ENCODE results near the gene CBX5. TPM values are rescaled to one million over a fixed set of nuclear protein-coding genes. Genes with fewer than 3 reads are reported as not detected.

Gene CBX5
- total and polyA plus RNA-seq, 9 of the 15 experiments (the other 6 are each of a cell fraction or from before 2014, with no cell fraction given): 32.6 to 102 (median 59.2) TPM

DNA sequence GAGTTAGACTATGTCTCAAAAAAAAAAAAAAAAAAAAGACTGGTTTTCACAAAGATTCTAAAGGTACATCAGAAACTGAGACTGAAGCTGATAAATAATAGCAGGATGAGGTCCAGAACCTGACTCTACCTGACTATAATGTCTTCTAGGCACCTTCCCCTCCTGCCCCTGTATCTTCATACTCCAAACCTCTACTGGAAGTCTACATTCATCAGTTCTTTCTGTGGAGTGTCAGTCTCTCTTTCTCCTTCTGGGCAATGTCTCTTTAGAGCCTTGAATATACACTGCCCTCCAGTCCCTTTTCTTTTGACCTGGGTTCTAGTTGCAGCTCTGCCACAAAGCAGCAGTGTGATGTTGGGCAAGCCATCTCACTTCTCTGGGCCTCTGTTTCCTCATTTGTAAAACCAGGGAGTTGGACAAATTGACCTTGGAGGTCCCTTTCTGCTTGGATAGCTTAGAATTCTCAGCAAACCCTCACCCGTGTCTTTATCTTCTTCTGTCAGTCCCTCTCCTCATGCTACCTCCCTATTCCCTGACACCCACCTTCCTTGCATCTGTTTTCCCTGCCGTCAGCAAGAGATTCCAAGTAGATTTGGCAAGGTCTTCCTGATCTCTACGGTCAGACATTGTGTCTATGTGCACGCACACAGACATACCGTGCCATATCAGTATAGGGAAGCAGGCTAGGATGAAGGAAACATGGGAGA is 16.6 kb upstream of the CBX5 start (continued):
- TF ChIP-seq ZBTB40 (IDR thresholded peaks at IDR 0.05) (no peak), ZBTB40 (CRISPR knock-in tag; IDR thresholded peaks at IDR 0.05) (no peak), BRF2 (IDR thresholded peaks at IDR 0.05; ENCODE audit: borderline replicate concordance, insufficient read depth, insufficient read length) (no peak), ZFP1 (CRISPR knock-in tag; IDR thresholded peaks at IDR 0.05) (no peak)
- TF ChIP-seq, protein P1, sequence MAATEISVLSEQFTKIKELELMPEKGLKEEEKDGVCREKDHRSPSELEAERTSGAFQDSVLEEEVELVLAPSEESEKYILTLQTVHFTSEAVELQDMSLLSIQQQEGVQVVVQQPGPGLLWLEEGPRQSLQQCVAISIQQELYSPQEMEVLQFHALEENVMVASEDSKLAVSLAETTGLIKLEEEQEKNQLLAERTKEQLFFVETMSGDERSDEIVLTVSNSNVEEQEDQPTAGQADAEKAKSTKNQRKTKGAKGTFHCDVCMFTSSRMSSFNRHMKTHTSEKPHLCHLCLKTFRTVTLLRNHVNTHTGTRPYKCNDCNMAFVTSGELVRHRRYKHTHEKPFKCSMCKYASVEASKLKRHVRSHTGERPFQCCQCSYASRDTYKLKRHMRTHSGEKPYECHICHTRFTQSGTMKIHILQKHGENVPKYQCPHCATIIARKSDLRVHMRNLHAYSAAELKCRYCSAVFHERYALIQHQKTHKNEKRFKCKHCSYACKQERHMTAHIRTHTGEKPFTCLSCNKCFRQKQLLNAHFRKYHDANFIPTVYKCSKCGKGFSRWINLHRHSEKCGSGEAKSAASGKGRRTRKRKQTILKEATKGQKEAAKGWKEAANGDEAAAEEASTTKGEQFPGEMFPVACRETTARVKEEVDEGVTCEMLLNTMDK (IDR thresholded peaks at IDR 0.05; ENCODE audit: borderline replicate concordance, insufficient read depth, low read depth, low read length, poor library complexity, severe bottlenecking): no peak
- TF ChIP-seq, protein P2, sequence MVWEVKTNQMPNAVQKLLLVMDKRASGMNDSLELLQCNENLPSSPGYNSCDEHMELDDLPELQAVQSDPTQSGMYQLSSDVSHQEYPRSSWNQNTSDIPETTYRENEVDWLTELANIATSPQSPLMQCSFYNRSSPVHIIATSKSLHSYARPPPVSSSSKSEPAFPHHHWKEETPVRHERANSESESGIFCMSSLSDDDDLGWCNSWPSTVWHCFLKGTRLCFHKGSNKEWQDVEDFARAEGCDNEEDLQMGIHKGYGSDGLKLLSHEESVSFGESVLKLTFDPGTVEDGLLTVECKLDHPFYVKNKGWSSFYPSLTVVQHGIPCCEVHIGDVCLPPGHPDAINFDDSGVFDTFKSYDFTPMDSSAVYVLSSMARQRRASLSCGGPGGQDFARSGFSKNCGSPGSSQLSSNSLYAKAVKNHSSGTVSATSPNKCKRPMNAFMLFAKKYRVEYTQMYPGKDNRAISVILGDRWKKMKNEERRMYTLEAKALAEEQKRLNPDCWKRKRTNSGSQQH (CRISPR knock-in tag; IDR thresholded peaks at IDR 0.05): no peak
- TF ChIP-seq, protein P3, sequence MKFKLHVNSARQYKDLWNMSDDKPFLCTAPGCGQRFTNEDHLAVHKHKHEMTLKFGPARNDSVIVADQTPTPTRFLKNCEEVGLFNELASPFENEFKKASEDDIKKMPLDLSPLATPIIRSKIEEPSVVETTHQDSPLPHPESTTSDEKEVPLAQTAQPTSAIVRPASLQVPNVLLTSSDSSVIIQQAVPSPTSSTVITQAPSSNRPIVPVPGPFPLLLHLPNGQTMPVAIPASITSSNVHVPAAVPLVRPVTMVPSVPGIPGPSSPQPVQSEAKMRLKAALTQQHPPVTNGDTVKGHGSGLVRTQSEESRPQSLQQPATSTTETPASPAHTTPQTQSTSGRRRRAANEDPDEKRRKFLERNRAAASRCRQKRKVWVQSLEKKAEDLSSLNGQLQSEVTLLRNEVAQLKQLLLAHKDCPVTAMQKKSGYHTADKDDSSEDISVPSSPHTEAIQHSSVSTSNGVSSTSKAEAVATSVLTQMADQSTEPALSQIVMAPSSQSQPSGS (CRISPR knock-in tag; IDR thresholded peaks at IDR 0.05): no peak
- TF ChIP-seq, protein P4, sequence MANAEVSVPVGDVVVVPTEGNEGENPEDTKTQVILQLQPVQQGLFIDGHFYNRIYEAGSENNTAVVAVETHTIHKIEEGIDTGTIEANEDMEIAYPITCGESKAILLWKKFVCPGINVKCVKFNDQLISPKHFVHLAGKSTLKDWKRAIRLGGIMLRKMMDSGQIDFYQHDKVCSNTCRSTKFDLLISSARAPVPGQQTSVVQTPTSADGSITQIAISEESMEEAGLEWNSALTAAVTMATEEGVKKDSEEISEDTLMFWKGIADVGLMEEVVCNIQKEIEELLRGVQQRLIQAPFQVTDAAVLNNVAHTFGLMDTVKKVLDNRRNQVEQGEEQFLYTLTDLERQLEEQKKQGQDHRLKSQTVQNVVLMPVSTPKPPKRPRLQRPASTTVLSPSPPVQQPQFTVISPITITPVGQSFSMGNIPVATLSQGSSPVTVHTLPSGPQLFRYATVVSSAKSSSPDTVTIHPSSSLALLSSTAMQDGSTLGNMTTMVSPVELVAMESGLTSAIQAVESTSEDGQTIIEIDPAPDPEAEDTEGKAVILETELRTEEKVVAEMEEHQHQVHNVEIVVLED (CRISPR knock-in tag; IDR thresholded peaks at IDR 0.05): no peak
